ENCODE data around the gene MYO1H. TPM values are rescaled to one million over a fixed set of nuclear protein-coding genes. Genes with fewer than 3 reads are reported as not detected.

Gene MYO1H
- total RNA-seq, 4 donors from 2014 or later: not detected

DNA sequence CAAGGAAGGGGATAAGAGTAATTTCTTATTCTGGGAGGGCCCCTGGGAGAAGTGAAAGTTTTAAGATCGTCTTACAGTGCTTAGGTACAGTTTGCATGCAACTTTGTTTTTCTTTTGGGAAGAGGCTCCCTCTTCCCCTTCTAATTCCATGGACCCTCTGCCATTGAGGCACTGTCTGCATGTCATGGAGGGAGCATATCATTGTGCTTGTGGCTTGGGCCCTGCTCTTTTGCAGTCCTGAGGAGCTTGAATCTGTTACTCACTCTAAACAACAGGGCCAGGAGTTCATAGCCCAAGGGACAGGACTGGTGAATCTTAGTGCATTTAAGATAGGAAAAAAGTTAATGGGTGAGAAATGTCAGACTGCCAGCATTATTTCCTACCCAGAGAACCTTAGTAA, 132.1 kb downstream of the MYO1H start:
- TF ChIP-seq EP300 (IDR thresholded peaks at IDR 0.05): no peak
- TF ChIP-seq, protein P1, sequence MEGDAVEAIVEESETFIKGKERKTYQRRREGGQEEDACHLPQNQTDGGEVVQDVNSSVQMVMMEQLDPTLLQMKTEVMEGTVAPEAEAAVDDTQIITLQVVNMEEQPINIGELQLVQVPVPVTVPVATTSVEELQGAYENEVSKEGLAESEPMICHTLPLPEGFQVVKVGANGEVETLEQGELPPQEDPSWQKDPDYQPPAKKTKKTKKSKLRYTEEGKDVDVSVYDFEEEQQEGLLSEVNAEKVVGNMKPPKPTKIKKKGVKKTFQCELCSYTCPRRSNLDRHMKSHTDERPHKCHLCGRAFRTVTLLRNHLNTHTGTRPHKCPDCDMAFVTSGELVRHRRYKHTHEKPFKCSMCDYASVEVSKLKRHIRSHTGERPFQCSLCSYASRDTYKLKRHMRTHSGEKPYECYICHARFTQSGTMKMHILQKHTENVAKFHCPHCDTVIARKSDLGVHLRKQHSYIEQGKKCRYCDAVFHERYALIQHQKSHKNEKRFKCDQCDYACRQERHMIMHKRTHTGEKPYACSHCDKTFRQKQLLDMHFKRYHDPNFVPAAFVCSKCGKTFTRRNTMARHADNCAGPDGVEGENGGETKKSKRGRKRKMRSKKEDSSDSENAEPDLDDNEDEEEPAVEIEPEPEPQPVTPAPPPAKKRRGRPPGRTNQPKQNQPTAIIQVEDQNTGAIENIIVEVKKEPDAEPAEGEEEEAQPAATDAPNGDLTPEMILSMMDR (IDR thresholded peaks at IDR 0.05): no peak
- TF ChIP-seq POLR2A (IDR thresholded peaks at IDR 0.05; ENCODE audit: low read depth): no peak
- TF ChIP-seq POLR2AphosphoS5 (IDR thresholded peaks at IDR 0.05): no peak
- Histone ChIP-seq H3K9me3 (no peaks in the 10 kb centered on the region), H3K27me3 (no peaks in the 10 kb centered on the region), H3K27ac (replicated peaks in 1 of 4) (no peak overlapping the region), H3K4me3 (no peak overlapping the region), H3K36me3 (peaks cover 8 to 27% (median 22%) of the 10 kb centered on the region in 4 donors), H3K4me1 (peaks cover 32 to 45% (median 38%) of the 10 kb centered on the region in 4 donors)
- 64% methylated on average over 1 of the region's 1 CpG for WGBS
- DNase-seq (ENCODE audit: extremely low spot score): no peak
- intact Hi-C loops (cut with DNase I): no loop called here

DNA sequence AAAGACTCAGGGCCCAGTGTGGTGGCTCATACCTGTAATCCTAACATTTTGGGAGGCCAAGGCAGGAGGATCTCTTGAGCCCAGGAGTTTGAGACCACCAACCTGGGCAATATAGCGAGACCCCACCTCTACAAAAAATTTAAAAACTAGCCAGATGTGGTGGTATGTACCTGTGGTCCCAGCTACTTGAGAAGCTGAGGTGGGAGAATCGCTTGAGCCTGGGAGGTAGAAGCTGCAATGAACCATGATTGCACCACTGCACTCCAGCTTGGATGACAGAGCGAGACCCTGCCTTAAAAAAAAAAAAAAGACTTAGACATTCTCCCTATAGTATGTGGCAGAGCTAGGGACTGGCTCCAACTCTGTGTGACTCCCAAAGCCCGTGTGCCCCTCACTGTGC, 132.7 kb downstream of the MYO1H start:
- WGBS: 96% methylated on average over 4 of the region's 4 CpGs
- H3K9me3 ChIP-seq: no peaks in the 10 kb centered on the region
- H3K27me3 ChIP-seq: no peaks in the 10 kb centered on the region
- DNase-seq (ENCODE audit: extremely low spot score): no peak
- H3K4me3 ChIP-seq: no peak overlapping the region
- H3K27ac ChIP-seq (replicated peaks in 1 of 4): no peak overlapping the region
- peaks cover 13 to 33% (median 28%) of the 10 kb centered on the region in 4 donors for H3K36me3 ChIP-seq
- peaks cover 26 to 39% (median 32%) of the 10 kb centered on the region in 4 donors for H3K4me1 ChIP-seq
- intact Hi-C loops (cut with DNase I): no loop called here
- TF ChIP-seq, protein P1 (IDR thresholded peaks at IDR 0.05): no peak
- TF ChIP-seq EP300 (IDR thresholded peaks at IDR 0.05) (no peak), POLR2A (IDR thresholded peaks at IDR 0.05; ENCODE audit: low read depth) (no peak), POLR2AphosphoS5 (IDR thresholded peaks at IDR 0.05) (no peak)

DNA sequence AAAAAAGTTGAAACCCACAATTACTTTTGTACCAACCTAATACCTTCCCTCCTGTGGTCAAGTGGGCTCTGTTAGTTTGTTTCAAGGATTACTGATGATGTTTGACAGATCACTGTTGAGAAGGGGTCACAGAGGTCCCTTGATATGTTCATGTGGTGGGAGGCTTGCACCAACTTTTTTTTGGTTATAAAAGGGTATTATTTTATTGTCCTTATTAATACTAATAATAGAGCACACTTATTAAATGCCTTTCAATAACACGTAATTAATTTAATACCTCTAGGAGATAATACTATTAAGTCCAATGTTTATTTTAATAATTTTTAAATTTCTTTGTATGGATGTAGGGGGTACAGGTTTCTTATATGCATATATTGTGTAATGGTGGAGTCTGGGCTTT, 134.2 kb downstream of the MYO1H start:
- Histone ChIP-seq H3K4me3 (no peak overlapping the region), H3K27ac (replicated peaks in 1 of 4) (no peak overlapping the region), H3K4me1 (peaks cover 14 to 25% (median 21%) of the 10 kb centered on the region in 4 donors), H3K9me3 (no peaks in the 10 kb centered on the region), H3K27me3 (no peaks in the 10 kb centered on the region), H3K36me3 (peaks cover 28 to 48% (median 43%) of the 10 kb centered on the region in 4 donors)
- intact Hi-C loops (cut with DNase I): no loop called here
- DNase-seq (ENCODE audit: extremely low spot score): no peak
- WGBS: 81% methylated on average over 1 of the region's 1 CpG
- TF ChIP-seq, protein P1 (IDR thresholded peaks at IDR 0.05): no peak

DNA sequence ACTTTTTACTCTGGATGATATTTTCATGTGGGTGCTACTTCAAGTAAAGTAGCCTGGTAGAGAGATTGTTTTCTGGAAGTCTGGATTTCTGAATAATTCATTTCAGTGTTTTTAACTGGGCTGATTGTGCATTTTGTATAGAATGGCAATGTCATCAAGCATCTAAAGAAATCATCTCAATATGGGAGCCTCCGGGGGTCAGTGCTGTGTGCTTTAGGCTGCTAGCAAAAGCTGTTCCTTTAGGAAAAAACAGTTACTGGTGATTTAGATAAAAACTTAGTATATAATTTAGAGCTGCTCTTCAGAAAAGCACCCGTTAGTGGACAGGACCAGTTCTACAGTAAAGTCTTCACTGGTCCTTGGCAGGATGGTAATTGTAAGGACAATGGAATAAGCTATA, 134.8 kb downstream of the MYO1H start:
- 86% methylated on average over 2 of the region's 2 CpGs for WGBS
- intact Hi-C loops (cut with DNase I): no loop called here
- H3K36me3 ChIP-seq: peaks cover 34 to 54% (median 50%) of the 10 kb centered on the region in 4 donors
- H3K9me3 ChIP-seq: no peaks in the 10 kb centered on the region
- no peak overlapping the region for H3K27ac ChIP-seq (replicated peaks in 1 of 4)
- no peaks in the 10 kb centered on the region for H3K27me3 ChIP-seq
- H3K4me3 ChIP-seq: no peak overlapping the region
- H3K4me1 ChIP-seq: peaks cover 14 to 25% (median 21%) of the 10 kb centered on the region in 4 donors
- no peak for DNase-seq (ENCODE audit: extremely low spot score)
- TF ChIP-seq POLR2A (IDR thresholded peaks at IDR 0.05; ENCODE audit: low read depth) (no peak), POLR2AphosphoS5 (IDR thresholded peaks at IDR 0.05) (no peak), EP300 (IDR thresholded peaks at IDR 0.05) (no peak)
- TF ChIP-seq, protein P1 (IDR thresholded peaks at IDR 0.05): no peak

DNA sequence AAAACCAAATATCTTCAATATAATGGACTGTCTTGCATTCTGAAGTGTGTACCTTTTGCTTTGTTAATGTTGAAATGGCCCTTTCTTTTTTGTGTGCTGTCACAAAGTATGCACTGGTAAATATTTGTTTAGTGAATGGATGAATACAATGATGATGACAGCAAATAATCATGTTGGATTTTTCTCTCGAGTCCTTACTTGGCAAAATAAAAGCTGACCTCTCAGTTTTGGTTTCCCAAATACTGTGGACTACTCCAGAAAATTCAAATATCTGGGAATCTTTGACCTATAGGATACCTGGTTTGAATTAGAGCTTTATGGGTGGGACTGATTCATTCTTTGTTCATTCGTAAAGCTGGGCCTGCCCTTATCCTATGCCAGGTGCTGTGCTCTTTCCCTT, 135.2 kb downstream of the MYO1H start:
- Histone ChIP-seq H3K36me3 (peaks cover 38 to 58% (median 54%) of the 10 kb centered on the region in 4 donors), H3K9me3 (no peaks in the 10 kb centered on the region), H3K4me1 (peaks cover 14 to 25% (median 21%) of the 10 kb centered on the region in 4 donors), H3K4me3 (no peak overlapping the region), H3K27me3 (no peaks in the 10 kb centered on the region), H3K27ac (replicated peaks in 1 of 4) (no peak overlapping the region)
- intact Hi-C loops (cut with DNase I): no loop called here
- DNase-seq (ENCODE audit: extremely low spot score): no peak
- TF ChIP-seq, protein P1 (IDR thresholded peaks at IDR 0.05): no peak
- 90% methylated on average over 2 of the region's 2 CpGs for WGBS
